SK-N-MC (cell line): ENCODE measurements around the gene IMMP2L.
A peak's percentile ranks its signal among the peaks of the same experiment; 100 is the strongest.

Source experiments
- DNase-seq: peaks from one replicate; pipeline ENCODE4 v3.0.0-alpha.2; 2011; ENCODE audit warnings: low read depth, low spot score
- H3K27ac ChIP-seq: fragments of 200-600 bp; sonication (generic); 2 replicates; pipeline ENCODE4 v1.5.1; 2016; ENCODE audit warnings: mixed run types
- H3K36me3 ChIP-seq: fragments of 200-600 bp; sonication (generic); 2 replicates; pipeline ENCODE4 v1.6.1; 2017; ENCODE audit warnings: antibody characterized with exemption, low read length, mixed read lengths; ENCODE audit not compliant: insufficient read depth
- H3K4me3 ChIP-seq: fragments of 200-600 bp; sonication (generic); 2 replicates; pipeline ENCODE4 v1.5.1; 2016
- H3K9ac ChIP-seq: fragments of 200-600 bp; sonication (generic); 2 replicates; pipeline ENCODE4 v1.8.0; 2017; ENCODE audit warnings: mixed run types, mixed read lengths; ENCODE audit not compliant: insufficient read length
- H3K9me3 ChIP-seq: fragments of 200-600 bp; sonication (generic); 2 replicates; pipeline ENCODE4 v1.6.1; 2017; ENCODE audit warnings: low read depth, mild to moderate bottlenecking, antibody characterized with exemption, low read length, moderate library complexity, mixed read lengths
- EZH2 ChIP-seq: fragments of 200-600 bp; sonication (generic); IDR thresholded peaks from one replicate; pipeline ENCODE4 v1.6.1; 2017; ENCODE audit warnings: antibody characterized with exemption
- FOXP2 ChIP-seq: optimal IDR thresholded peaks from 2 replicates; pipeline ENCODE3; 2011; ENCODE audit warnings: mild to moderate bottlenecking, moderate library complexity; ENCODE audit not compliant: insufficient read depth; ENCODE audit errors: extremely low read length, control extremely low read depth
- POLR2AphosphoS5 ChIP-seq: IDR thresholded peaks from 2 replicates; pipeline ENCODE4 v1.6.1; 2012; ENCODE audit warnings: mild to moderate bottlenecking, low read depth, low read length, borderline replicate concordance

IMMP2L gene

DNA sequence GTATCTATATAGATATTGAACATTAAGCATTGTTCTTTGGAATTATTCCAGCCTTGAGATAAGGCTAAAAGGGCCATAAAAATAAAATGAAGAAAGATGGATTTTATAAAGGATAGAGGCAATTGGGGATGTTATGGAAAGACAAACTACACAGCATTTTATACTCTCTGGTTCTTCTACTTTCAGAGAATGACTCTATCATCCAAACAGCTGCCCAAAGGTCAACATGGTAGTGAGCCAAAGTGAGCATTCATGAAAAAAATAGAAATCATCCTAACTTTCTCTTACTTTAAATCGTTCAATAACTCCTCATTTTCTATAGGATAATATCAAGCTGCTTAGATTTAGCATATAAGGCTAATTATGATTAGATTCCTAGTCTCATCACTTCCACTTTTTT lies 25.2 kb downstream of the IMMP2L start:
- DNase-seq = no peak
- H3K9me3 ChIP-seq = no peaks in the 10 kb centered on the region
- H3K4me3 ChIP-seq = no peak overlapping the region
- H3K27ac ChIP-seq = no peak overlapping the region
- no peak for TF ChIP-seq EZH2
- TF ChIP-seq POLR2AphosphoS5 = no peak
- TF ChIP-seq FOXP2 = no peak
- no peak overlapping the region for H3K9ac ChIP-seq
- H3K36me3 ChIP-seq = no peaks in the 10 kb centered on the region

DNA sequence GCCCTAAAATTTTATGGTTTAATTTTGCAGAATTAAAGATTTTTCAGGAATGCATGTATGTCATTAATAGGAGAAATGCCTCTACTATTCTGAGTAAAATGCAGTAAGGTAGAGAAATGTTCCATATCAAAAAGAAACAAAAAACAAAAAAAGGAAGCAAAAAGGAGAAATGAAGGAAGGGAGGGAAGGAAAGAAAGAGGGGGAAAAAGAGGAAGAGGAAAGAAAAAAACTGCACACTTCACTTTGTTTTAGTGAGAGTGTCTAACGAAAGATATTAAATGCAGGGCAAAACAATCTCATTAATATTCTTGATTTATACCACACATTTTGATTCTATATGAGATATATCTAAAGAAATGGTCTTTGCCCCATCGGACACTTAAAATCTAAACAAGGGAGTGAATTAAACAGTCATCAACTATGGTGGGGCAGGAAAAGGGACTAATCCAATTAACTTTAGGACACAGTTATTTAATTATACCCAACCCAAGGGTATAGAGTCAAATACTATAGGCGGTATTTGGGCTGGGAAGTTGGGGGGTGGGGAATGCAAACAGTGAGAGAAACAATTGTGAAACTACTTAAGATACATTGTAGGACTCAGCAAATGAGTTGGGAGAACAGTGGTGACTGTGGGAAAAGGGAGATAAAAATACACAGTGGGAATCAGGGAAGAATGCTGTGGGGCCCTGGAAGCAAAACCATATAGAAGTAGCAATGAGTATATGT lies 27.0 kb downstream of the IMMP2L start:
- no peaks in the 10 kb centered on the region for H3K36me3 ChIP-seq
- no peak overlapping the region for H3K27ac ChIP-seq
- H3K9ac ChIP-seq = no peak overlapping the region
- TF ChIP-seq FOXP2 = no peak
- no peak for TF ChIP-seq POLR2AphosphoS5
- no peaks in the 10 kb centered on the region for H3K9me3 ChIP-seq
- H3K4me3 ChIP-seq = no peak overlapping the region
- no peak for DNase-seq

DNA sequence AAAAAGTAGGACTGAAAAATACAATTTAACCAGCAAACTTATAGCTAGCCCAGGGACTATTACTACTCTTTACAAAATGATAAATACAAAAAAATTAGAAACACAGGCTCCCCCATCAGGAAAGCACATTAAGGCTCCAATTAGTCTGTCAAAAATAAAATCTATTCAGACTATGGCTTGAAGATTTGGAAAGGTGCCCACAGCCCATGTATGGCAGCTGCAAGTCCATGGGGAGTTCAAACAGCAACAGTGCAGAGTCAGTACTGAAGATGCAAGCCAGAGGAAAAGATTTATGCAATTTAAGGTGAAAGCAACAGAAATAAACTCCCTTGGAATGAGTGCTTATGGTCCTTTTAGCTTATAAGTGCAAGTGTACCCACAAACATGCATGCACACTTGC lies 29.7 kb downstream of the IMMP2L start:
- Histone ChIP-seq H3K4me3 (no peak overlapping the region), H3K27ac (no peak overlapping the region), H3K9me3 (no peaks in the 10 kb centered on the region), H3K36me3 (no peaks in the 10 kb centered on the region), H3K9ac (no peak overlapping the region)
- no peak for TF ChIP-seq FOXP2
- no peak for TF ChIP-seq EZH2
- TF ChIP-seq POLR2AphosphoS5 = no peak
- DNase-seq = peak; percentile 59

DNA sequence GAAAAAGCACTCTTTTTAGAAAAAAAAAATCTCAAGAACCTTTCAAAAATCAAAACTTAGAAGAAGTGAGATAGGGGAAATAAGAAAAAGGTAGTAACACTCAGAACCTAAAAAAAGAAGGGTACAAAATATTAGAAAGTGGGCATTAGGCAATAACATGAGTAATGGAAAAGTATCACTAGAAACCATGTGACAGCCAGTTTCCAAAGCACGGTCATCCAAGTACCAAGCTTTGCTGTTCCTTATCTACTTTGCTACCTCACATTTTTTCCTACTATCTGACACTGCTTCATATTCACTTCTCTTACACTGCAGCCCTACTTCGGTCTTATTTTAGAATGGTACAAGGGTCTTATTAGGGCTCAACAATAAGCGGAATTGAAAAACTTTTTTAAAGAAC lies 30.3 kb downstream of the IMMP2L start:
- no peak overlapping the region for H3K27ac ChIP-seq
- no peaks in the 10 kb centered on the region for H3K36me3 ChIP-seq
- DNase-seq = no peak
- H3K9me3 ChIP-seq = no peaks in the 10 kb centered on the region
- TF ChIP-seq EZH2 (no peak), POLR2AphosphoS5 (no peak), FOXP2 (no peak)
- no peak overlapping the region for H3K4me3 ChIP-seq
- H3K9ac ChIP-seq = no peak overlapping the region

DNA sequence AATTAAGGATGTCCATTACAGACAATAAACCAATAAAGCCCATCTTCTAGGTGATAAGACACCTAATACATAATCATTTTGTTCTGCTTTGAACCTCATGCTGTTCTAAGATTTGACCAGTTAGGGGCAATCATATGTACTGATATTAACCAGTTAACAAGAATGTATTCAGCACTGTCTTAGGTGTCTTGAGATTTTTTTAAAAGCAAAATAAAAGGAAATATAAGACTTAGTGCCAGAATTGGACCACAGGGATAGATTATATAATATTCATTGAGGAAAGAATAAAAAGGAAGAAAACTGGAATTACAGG lies 32.0 kb downstream of the IMMP2L start:
- TF ChIP-seq EZH2 (no peak), FOXP2 (no peak), POLR2AphosphoS5 (no peak)
- Histone ChIP-seq H3K9me3 (no peaks in the 10 kb centered on the region), H3K9ac (no peak overlapping the region), H3K4me3 (no peak overlapping the region), H3K27ac (no peak overlapping the region), H3K36me3 (no peaks in the 10 kb centered on the region)
- DNase-seq = no peak

DNA sequence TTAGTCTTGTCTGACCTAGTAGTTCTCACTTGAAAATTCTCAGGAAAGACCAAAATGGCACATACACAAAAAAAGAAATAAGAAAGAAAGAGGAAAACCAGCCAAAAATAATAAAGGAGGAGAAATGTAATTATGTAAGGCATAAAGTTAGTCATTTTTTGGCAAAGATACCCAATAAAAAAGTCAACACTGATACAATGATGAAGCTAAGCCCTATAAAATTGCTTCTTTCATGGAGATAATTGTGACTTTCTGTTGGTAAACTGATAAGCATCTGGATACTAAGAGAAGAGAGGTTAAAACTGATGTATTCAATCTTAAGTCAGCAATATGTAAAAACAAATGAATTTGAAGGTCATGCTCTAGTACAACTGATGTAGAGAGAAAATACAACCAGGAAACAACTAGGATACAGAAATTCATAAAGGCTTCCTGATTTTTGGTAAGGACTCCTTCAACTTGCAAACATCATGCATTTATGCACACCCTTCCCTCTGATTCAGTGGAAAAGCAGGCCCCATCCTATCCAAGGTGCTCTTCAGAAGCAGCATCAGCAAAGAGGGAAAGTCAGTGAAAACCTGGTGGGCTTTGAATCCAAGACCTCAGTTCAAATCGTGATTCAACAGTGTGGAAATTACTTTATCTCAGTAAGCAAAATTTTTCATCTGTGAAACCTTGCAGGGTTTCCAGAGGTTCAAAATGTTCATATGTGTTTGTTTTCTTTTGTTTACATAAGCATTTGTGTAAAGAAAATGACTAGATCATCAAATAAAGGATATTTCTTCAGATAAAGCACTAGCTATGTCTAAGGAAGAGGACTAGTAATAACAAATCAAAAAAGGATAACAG lies 32.6 kb downstream of the IMMP2L start:
- H3K27ac ChIP-seq = no peak overlapping the region
- DNase-seq = no peak
- H3K9ac ChIP-seq = no peak overlapping the region
- H3K4me3 ChIP-seq = no peak overlapping the region
- no peaks in the 10 kb centered on the region for H3K9me3 ChIP-seq
- no peak for TF ChIP-seq EZH2
- no peak for TF ChIP-seq FOXP2
- no peak for TF ChIP-seq POLR2AphosphoS5
- no peaks in the 10 kb centered on the region for H3K36me3 ChIP-seq

DNA sequence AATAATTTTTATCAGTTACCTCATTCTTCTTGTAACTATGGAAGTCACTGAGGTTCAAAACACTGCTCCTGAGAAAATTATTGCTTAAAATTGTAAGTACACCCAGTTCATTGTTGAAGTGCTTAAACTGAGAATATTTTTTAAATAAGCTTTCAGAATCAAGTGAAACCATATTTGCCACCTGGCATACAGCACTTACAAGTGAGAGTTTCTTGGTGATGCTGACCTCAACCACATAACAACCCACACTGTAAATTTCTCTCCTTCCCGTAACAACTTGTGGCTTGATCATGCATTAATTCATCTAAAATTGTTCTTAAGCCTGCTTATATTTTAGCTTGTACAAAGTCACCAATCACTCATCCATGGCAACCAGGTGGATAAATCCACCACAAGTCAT lies 34.0 kb downstream of the IMMP2L start:
- H3K27ac ChIP-seq = no peak overlapping the region
- H3K9ac ChIP-seq = no peak overlapping the region
- no peaks in the 10 kb centered on the region for H3K9me3 ChIP-seq
- no peaks in the 10 kb centered on the region for H3K36me3 ChIP-seq
- no peak overlapping the region for H3K4me3 ChIP-seq
- no peak for TF ChIP-seq EZH2
- no peak for TF ChIP-seq POLR2AphosphoS5
- no peak for TF ChIP-seq FOXP2
- no peak for DNase-seq

DNA sequence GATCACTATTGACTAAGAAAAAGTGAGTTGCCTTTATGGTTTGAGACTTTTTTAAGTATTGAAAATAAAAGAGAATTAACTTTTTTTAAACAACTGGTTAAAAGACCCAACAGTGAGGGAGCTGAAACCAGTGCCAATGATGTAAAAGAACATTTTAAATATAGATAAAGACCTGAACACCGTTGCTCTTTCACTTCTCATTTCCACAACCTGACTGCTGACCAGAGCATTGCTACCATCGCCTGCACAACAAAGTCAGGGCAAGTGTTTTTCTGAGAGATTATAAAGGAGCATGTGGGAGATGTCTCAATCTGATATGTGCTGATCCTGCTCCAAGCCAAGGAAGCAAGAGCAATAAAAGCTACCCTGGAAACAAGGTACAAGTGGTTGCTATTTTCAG lies 34.7 kb downstream of the IMMP2L start:
- Histone ChIP-seq H3K9ac (no peak overlapping the region), H3K36me3 (no peaks in the 10 kb centered on the region), H3K27ac (no peak overlapping the region), H3K9me3 (no peaks in the 10 kb centered on the region), H3K4me3 (no peak overlapping the region)
- DNase-seq = no peak
- no peak for TF ChIP-seq EZH2
- TF ChIP-seq POLR2AphosphoS5 = no peak
- no peak for TF ChIP-seq FOXP2
